Liver (tissue), 9 donors: ENCODE measurements around the gene HCN1. TPM values are rescaled to one million over a fixed set of nuclear protein-coding genes. Genes with fewer than 3 reads are reported as not detected.

Experiments used
- DNase-seq: peaks from one replicate; pipeline ENCODE4 v3.0.0-alpha.2; 2017; ENCODE audit warnings: low spot score
- H3K27ac ChIP-seq, 2 donors: one replicate each; pipeline ENCODE4 v1.7.0; 2013; ENCODE audit warnings: inconsistent platforms in 2 of 2, low read length in 2 of 2, control low read depth in 1 of 2, low read depth in 1 of 2, mild to moderate bottlenecking in 1 of 2
- H3K27me3 ChIP-seq, 4 donors: one replicate each; pipeline versions ENCODE4 v1.6.1 to v1.7.0; 2013; ENCODE audit warnings: low read length in 3 of 4, inconsistent platforms in 1 of 4, mild to moderate bottlenecking in 1 of 4, moderate library complexity in 1 of 4; ENCODE audit not compliant: control insufficient read depth in 4 of 4, insufficient read depth in 4 of 4
- H3K36me3 ChIP-seq, 4 donors: one replicate each; pipeline versions ENCODE4 v1.6.1 to v1.7.0; 2013; ENCODE audit warnings: low read length in 3 of 4, mild to moderate bottlenecking in 3 of 4, low read depth in 1 of 4, moderate library complexity in 1 of 4; ENCODE audit not compliant: control insufficient read depth in 4 of 4, insufficient read depth in 3 of 4
- H3K4me1 ChIP-seq, 4 donors: one replicate each; pipeline versions ENCODE4 v1.6.1 to v1.7.0; 2013; ENCODE audit warnings: low read length in 3 of 4, mild to moderate bottlenecking in 3 of 4, moderate library complexity in 1 of 4; ENCODE audit not compliant: control insufficient read depth in 4 of 4, insufficient read depth in 4 of 4
- H3K4me3 ChIP-seq, 3 donors: one replicate each; pipeline versions ENCODE4 v1.6.1 to v1.7.0; 2013; ENCODE audit warnings: low read length in 3 of 3, control low read depth in 1 of 3, low read depth in 1 of 3, mild to moderate bottlenecking in 1 of 3
- H3K9ac ChIP-seq, 2 donors: one replicate each; pipeline ENCODE4 v1.7.0; 2013; ENCODE audit warnings: low read length in 2 of 2, mild to moderate bottlenecking in 2 of 2, moderate library complexity in 2 of 2, control low read depth in 1 of 2, low read depth in 1 of 2
- H3K9me3 ChIP-seq, 4 donors: one replicate each; pipeline versions ENCODE4 v1.6.1 to v1.7.0; 2013; ENCODE audit warnings: low read length in 3 of 4; ENCODE audit not compliant: control insufficient read depth in 4 of 4
- EGR1 ChIP-seq, 2 donors: IDR thresholded peaks; 2 replicates each; pipeline ENCODE4 v1.6.1; 2016 to 2018; ENCODE audit warnings: antibody characterized with exemption in 2 of 2, low read depth in 2 of 2
- FOXA1 ChIP-seq: IDR thresholded peaks from 2 replicates; pipeline ENCODE4 v1.6.1; 2016; ENCODE audit warnings: antibody characterized with exemption
- FOXA2 ChIP-seq: IDR thresholded peaks from 2 replicates; pipeline ENCODE4 v1.6.1; 2016; ENCODE audit warnings: antibody characterized with exemption
- HNF4G ChIP-seq: IDR thresholded peaks from 2 replicates; pipeline ENCODE4 v1.6.1; 2016; ENCODE audit warnings: antibody characterized with exemption
- NR2F2 ChIP-seq: IDR thresholded peaks from 2 replicates; pipeline ENCODE4 v1.6.1; 2016; ENCODE audit warnings: antibody characterized with exemption
- RAD21 ChIP-seq, 2 donors: IDR thresholded peaks; 2 replicates each; pipeline ENCODE4 v1.6.1; 2016; ENCODE audit warnings: antibody characterized with exemption in 2 of 2, mild to moderate bottlenecking in 2 of 2
- REST ChIP-seq: IDR thresholded peaks from 2 replicates; pipeline ENCODE4 v1.6.1; 2016; ENCODE audit warnings: antibody characterized with exemption, mild to moderate bottlenecking
- RXRA ChIP-seq, 2 donors: IDR thresholded peaks; 2 replicates each; pipeline ENCODE4 v1.6.1; 2017 to 2018; ENCODE audit warnings: antibody characterized with exemption in 2 of 2, mild to moderate bottlenecking in 1 of 2
- SP1 ChIP-seq: IDR thresholded peaks from 2 replicates; pipeline ENCODE4 v1.6.1; 2018; ENCODE audit warnings: antibody characterized with exemption, mild to moderate bottlenecking
- TAF1 ChIP-seq: conservative IDR thresholded peaks from 2 replicates; pipeline ENCODE4 v1.6.1; 2016; ENCODE audit warnings: antibody characterized with exemption, mild to moderate bottlenecking
- YY1 ChIP-seq: IDR thresholded peaks from 2 replicates; pipeline ENCODE4 v1.6.1; 2016; ENCODE audit warnings: antibody characterized with exemption, mild to moderate bottlenecking
- WGBS: extraction: QIAGEN DNeasy Blood & Tissue Kit; methylation state at CpG from one replicate; pipeline ENCODE4 v1.1.7; 2013; 5-methylcytosine and 5-hydroxymethylcytosine counted together
- polyA plus RNA-seq, 2 donors: library from polyadenylated mRNA; stranded (reverse) in 1 of 2; unstranded in 1 of 2; fragments of 200-250 nt in 1 of 2; fragments of >200 nt in 1 of 2; fragmentation: Nextera tagmentation in 1 of 2; extraction: Ambion mirVana in 1 of 2; gene quantifications; one replicate each; pipeline versions ENCODE4 v1.2.1 to v1.2.3, GENCODE V29; 2013 to 2015
- total RNA-seq, 2 donors: library from RNA; depleted of rRNA; stranded (reverse); fragments of >200 nt; gene quantifications; one replicate each; pipeline ENCODE4 v1.2.3, GENCODE V29; 2014
- TF ChIP-seq, protein P1 (sequence below): IDR thresholded peaks from 2 replicates; pipeline ENCODE4 v1.6.1; 2016; ENCODE audit warnings: antibody characterized with exemption
- TF ChIP-seq, protein P2 (sequence below): IDR thresholded peaks from 2 replicates; pipeline ENCODE4 v1.6.1; 2016; ENCODE audit warnings: antibody characterized with exemption
- TF ChIP-seq, protein P3 (sequence below): fragments of 150-350 bp; IDR thresholded peaks from 2 replicates; pipeline ENCODE4 v1.5.1; 2017; ENCODE audit warnings: improper control_type of control experiment, low read depth, low read length; ENCODE audit not compliant: missing input control
- donor health status: healthy.
- donor health status: healthy.
- donor health status: healthy.
- donor health status: healthy.
- donor health status: healthy.

Gene HCN1
- total and polyA plus RNA-seq, 4 donors = under 0.01 TPM; not detected in 3

DNA sequence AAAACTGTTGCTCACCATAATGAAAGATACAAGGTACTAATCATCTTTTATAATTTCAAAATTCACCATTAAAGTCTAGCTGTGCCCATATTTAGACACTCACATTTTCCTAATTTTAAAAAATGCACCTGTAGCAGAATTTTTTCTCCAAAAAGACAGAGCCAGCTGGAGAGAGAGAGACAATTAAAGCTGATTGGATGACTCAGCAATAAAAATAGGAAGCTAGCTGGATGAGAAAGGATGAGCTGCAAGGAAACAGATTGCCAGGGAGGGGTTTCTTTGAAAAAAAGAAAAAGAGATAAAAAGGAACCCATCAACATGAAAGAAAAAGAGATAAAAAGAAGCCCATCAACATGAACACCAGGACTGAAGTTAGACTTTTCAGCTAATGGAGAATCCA is 73.8 kb downstream of the HCN1 start (continued):
- TF ChIP-seq YY1 (no peak), HNF4G (no peak)
- TF ChIP-seq, protein P1, sequence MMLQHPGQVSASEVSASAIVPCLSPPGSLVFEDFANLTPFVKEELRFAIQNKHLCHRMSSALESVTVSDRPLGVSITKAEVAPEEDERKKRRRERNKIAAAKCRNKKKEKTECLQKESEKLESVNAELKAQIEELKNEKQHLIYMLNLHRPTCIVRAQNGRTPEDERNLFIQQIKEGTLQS = no peak

DNA sequence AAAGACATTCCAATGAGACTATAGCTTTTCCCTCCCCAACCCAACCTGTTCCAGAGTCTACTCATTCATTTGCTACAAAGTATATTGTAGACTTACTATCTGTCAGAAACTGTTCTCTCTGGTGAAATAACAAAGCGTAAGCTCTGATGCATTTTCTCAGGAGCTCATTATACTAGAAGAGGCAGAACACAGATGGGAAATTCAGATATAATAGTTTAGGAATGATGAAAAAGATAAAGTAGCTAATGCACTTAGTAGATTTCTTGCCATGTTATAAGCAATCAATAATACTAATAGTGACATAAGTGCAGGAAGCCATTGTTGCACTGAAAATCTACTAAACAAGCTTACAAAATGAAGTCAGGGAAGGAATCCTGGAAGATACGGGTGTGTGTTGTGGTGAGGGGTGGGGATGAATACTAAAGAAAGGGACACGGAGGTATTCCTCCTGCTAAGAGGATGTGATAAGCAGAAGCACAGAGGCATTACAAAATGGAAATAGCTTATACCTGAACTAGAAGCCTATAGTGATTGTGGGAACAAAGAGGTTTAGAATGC is 78.2 kb downstream of the HCN1 start:
- no peaks in the 10 kb centered on the region for H3K36me3 ChIP-seq
- H3K4me3 ChIP-seq = no peak overlapping the region
- TF ChIP-seq, protein P2, sequence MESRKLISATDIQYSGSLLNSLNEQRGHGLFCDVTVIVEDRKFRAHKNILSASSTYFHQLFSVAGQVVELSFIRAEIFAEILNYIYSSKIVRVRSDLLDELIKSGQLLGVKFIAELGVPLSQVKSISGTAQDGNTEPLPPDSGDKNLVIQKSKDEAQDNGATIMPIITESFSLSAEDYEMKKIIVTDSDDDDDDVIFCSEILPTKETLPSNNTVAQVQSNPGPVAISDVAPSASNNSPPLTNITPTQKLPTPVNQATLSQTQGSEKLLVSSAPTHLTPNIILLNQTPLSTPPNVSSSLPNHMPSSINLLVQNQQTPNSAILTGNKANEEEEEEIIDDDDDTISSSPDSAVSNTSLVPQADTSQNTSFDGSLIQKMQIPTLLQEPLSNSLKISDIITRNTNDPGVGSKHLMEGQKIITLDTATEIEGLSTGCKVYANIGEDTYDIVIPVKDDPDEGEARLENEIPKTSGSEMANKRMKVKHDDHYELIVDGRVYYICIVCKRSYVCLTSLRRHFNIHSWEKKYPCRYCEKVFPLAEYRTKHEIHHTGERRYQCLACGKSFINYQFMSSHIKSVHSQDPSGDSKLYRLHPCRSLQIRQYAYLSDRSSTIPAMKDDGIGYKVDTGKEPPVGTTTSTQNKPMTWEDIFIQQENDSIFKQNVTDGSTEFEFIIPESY = no peak
- TF ChIP-seq, protein P1 = no peak
- no peak for TF ChIP-seq FOXA1
- H3K27ac ChIP-seq = no peak overlapping the region
- WGBS = 61% methylated on average over 3 of the region's 3 CpGs
- H3K4me1 ChIP-seq = no peaks in the 10 kb centered on the region
- no peak overlapping the region for H3K9ac ChIP-seq
- H3K9me3 ChIP-seq = no peaks in the 10 kb centered on the region
- no peak for DNase-seq
- no peaks in the 10 kb centered on the region for H3K27me3 ChIP-seq

- TF ChIP-seq FOXA1 (no peak), SP1 (no peak), YY1 (no peak), NR2F2 (no peak), RXRA (IDR thresholded peaks at IDR 0.05) (no peak), RAD21 (IDR thresholded peaks at IDR 0.05) (no peak), REST (no peak), TAF1 (no peak), EGR1 (IDR thresholded peaks at IDR 0.05; ENCODE audit: low read depth in 2 of 2) (no peak), FOXA2 (no peak)
- TF ChIP-seq, protein P3, sequence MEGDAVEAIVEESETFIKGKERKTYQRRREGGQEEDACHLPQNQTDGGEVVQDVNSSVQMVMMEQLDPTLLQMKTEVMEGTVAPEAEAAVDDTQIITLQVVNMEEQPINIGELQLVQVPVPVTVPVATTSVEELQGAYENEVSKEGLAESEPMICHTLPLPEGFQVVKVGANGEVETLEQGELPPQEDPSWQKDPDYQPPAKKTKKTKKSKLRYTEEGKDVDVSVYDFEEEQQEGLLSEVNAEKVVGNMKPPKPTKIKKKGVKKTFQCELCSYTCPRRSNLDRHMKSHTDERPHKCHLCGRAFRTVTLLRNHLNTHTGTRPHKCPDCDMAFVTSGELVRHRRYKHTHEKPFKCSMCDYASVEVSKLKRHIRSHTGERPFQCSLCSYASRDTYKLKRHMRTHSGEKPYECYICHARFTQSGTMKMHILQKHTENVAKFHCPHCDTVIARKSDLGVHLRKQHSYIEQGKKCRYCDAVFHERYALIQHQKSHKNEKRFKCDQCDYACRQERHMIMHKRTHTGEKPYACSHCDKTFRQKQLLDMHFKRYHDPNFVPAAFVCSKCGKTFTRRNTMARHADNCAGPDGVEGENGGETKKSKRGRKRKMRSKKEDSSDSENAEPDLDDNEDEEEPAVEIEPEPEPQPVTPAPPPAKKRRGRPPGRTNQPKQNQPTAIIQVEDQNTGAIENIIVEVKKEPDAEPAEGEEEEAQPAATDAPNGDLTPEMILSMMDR = no peak
- TF ChIP-seq, protein P2 = no peak
- TF ChIP-seq, protein P1 = no peak
- no peak overlapping the region for H3K9ac ChIP-seq
- H3K27ac ChIP-seq = no peak overlapping the region
- DNase-seq = no peak
- H3K27me3 ChIP-seq = no peaks in the 10 kb centered on the region
- H3K4me1 ChIP-seq = no peaks in the 10 kb centered on the region
- 79% methylated on average over 3 of the region's 3 CpGs for WGBS
- H3K4me3 ChIP-seq = no peak overlapping the region
- H3K36me3 ChIP-seq = no peaks in the 10 kb centered on the region
- H3K9me3 ChIP-seq = no peaks in the 10 kb centered on the region
Observed at GRCh38 chr5:45609661-45610060, 86.5 kb downstream of the HCN1 start.
